Measurements from ENCODE around the gene NOS2.
"Not testable (repeated sequence)": the region's sequence is repeated elsewhere in the genome, so short reads cannot be mapped to it uniquely, and the experiment has no call there.

NOS2 gene

GRCh38 chr17:27760069-27760885, 40.1 kb downstream of the NOS2 start:
- no peaks in the 10 kb centered on the region for H3K36me3 ChIP-seq (ENCODE audit: control insufficient read depth, insufficient read depth, low read length)

DNA sequence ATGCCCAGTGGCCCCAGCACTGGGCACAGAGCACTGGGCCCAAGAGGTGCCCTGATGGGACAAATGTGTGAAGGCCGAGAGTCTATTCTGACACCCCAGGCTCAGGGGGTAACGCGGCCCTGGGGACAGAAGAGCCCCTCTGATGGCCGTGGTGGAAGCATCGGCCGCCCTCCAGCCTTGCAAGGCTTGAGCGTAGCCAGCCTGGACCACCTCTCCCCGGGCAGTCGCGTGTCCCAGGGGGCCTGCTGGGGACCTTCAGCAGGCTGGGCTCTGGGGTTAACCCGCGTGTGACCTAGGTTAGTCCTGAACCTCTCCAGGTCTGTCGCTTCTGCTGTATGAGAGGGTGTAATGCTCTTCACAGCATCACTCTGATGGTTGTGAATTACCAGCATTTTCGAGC, 40.8 kb downstream of the NOS2 start:
- H3K36me3 ChIP-seq (ENCODE audit: control insufficient read depth, insufficient read depth, low read length): no peaks in the 10 kb centered on the region
- no peak overlapping the region for H3K4me3 ChIP-seq (ENCODE audit: low read depth, low read length)

More at GRCh38 chr17:27760069-27760885, 40.1 kb downstream of the NOS2 start:
- Histone ChIP-seq H3K27me3 (ENCODE audit: control insufficient read depth, insufficient read depth, low read length) (no peaks in the 10 kb centered on the region), H3K9me3 (ENCODE audit: control insufficient read depth, insufficient read depth, low read length) (no peaks in the 10 kb centered on the region), H3K4me3 (ENCODE audit: low read depth, low read length) (no peak overlapping the region), H3K9ac (ENCODE audit: low read depth, low read length) (no peak overlapping the region), H3K4me1 (ENCODE audit: control insufficient read depth, insufficient read depth, low read length) (no peaks in the 10 kb centered on the region)

GRCh38 chr17:27756467-27757371, 43.6 kb downstream of the NOS2 start:
- no peaks in the 10 kb centered on the region for H3K9me3 ChIP-seq (ENCODE audit: control insufficient read depth, insufficient read depth, low read length)
- H3K4me3 ChIP-seq (ENCODE audit: low read depth, low read length): no peak overlapping the region
- H3K27me3 ChIP-seq (ENCODE audit: control insufficient read depth, insufficient read depth, low read length): no peaks in the 10 kb centered on the region
- no peaks in the 10 kb centered on the region for H3K36me3 ChIP-seq (ENCODE audit: control insufficient read depth, insufficient read depth, low read length)
- no peaks in the 10 kb centered on the region for H3K4me1 ChIP-seq (ENCODE audit: control insufficient read depth, insufficient read depth, low read length)
- H3K9ac ChIP-seq (ENCODE audit: low read depth, low read length): no peak overlapping the region

More for the DNA sequence above, 40.8 kb downstream of the NOS2 start:
- H3K9ac ChIP-seq (ENCODE audit: low read depth, low read length): no peak overlapping the region
- no peaks in the 10 kb centered on the region for H3K27me3 ChIP-seq (ENCODE audit: control insufficient read depth, insufficient read depth, low read length)
- no peaks in the 10 kb centered on the region for H3K9me3 ChIP-seq (ENCODE audit: control insufficient read depth, insufficient read depth, low read length)
- H3K4me1 ChIP-seq (ENCODE audit: control insufficient read depth, insufficient read depth, low read length): no peaks in the 10 kb centered on the region

- Histone ChIP-seq H3K36me3 (ENCODE audit: control insufficient read depth, insufficient read depth, low read length) (no peaks in the 10 kb centered on the region), H3K9me3 (ENCODE audit: control insufficient read depth, insufficient read depth, low read length) (no peaks in the 10 kb centered on the region), H3K9ac (ENCODE audit: low read depth, low read length) (no peak overlapping the region), H3K4me1 (ENCODE audit: control insufficient read depth, insufficient read depth, low read length) (no peaks in the 10 kb centered on the region), H3K27me3 (ENCODE audit: control insufficient read depth, insufficient read depth, low read length) (no peaks in the 10 kb centered on the region), H3K4me3 (ENCODE audit: low read depth, low read length) (no peak overlapping the region)
These were observed 44.4 kb downstream of the NOS2 start for GRCh38 chr17:27755706-27756466.

GRCh38 chr17:27754549-27754948, 45.8 kb downstream of the NOS2 start:
- Histone ChIP-seq H3K9ac (ENCODE audit: low read depth, low read length) (no peak overlapping the region), H3K4me3 (ENCODE audit: low read depth, low read length) (no peak overlapping the region), H3K27me3 (ENCODE audit: control insufficient read depth, insufficient read depth, low read length) (no peaks in the 10 kb centered on the region), H3K4me1 (ENCODE audit: control insufficient read depth, insufficient read depth, low read length) (no peaks in the 10 kb centered on the region), H3K36me3 (ENCODE audit: control insufficient read depth, insufficient read depth, low read length) (no peaks in the 10 kb centered on the region), H3K9me3 (ENCODE audit: control insufficient read depth, insufficient read depth, low read length) (no peaks in the 10 kb centered on the region)

- not testable (repeated sequence) for H3K36me3 ChIP-seq (ENCODE audit: control insufficient read depth, insufficient read depth, low read length); H3K27me3 ChIP-seq (ENCODE audit: control insufficient read depth, insufficient read depth, low read length); H3K4me3 ChIP-seq (ENCODE audit: low read depth, low read length); H3K9me3 ChIP-seq (ENCODE audit: control insufficient read depth, insufficient read depth, low read length); H3K4me1 ChIP-seq (ENCODE audit: control insufficient read depth, insufficient read depth, low read length); H3K9ac ChIP-seq (ENCODE audit: low read depth, low read length)
These were observed 46.6 kb downstream of the NOS2 start for GRCh38 chr17:27753726-27754125.

DNA sequence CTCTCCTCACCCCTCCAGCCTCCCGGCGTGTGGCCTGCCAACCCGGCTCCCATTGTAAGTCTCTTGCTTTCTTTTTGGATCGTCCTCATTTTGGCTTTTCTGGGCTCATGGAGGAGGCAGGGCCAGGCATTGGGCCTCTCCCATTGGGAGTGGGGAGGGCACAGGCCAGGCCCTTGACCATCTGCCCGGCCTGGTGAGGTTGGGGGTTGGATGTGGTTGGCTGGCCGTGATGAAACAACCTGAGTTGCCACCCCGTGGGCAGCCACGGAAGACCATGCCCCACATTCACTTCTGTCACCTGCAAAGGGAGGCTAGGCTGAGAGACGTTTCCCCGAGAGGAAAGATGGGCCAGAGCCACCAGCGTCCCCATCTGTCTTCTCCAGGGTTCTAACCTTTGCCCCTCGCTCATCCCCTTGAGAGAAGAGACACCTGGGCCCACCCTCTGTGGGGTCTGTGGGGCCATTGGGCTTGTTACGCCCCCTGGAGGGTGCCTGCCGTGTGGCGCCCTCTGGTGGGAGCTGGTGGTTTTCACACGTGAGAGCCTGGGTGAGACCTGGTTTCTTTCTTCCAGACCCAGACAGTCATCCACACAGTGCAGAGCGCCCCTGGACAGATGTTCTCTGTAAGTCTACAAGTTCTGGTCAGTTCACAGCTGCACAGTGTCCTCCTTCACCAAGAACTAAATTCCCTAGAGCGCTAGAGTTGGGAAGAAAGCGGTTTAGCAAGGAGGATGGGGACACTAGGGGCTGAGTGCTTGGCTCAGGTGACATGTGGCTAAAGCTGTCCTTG, 47.3 kb downstream of the NOS2 start:
- not testable (repeated sequence) for H3K36me3 ChIP-seq (ENCODE audit: control insufficient read depth, insufficient read depth, low read length); H3K4me1 ChIP-seq (ENCODE audit: control insufficient read depth, insufficient read depth, low read length); H3K9ac ChIP-seq (ENCODE audit: low read depth, low read length); H3K4me3 ChIP-seq (ENCODE audit: low read depth, low read length); H3K9me3 ChIP-seq (ENCODE audit: control insufficient read depth, insufficient read depth, low read length); H3K27me3 ChIP-seq (ENCODE audit: control insufficient read depth, insufficient read depth, low read length)

DNA sequence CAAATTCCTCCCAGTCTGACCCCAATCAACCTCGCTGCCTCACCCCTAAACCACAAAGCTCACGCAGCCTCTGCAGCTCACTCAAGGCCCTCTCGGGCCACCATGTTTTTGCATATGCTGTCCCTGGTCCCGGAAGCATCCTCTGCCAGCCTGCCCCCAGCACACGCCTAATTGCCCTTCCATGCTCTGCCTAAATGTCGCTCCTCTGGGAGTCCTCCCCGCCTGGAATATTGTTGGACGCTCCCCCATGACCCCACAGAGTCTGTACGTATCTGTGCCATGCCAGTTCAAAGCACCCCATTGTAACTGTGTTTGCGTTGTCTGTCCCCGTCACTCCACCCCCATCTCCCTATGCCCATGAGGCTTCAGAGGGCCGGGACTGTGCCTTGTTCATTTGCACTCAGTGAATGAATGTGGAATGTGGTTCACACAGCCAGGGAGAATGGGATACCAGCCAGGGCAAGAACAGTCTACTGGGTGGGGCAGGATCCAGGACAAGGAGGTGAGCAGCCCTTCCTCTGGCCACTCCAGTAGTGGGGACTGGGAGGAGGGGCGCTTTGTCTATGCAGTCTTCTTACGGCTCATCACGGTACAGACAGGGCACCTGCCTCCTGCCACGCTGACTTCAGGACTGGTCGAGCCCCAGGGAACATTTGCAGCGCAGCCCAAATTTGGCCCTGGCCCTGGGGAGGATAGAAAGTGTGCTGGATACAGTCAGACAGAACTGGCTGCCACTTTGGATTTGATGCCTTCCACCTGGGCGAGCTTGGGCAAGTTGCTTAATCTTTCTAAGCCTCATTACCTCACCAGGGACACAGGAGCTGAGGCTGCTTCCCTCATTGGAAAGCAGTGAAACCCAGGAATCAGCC, 48.5 kb downstream of the NOS2 start:
- Histone ChIP-seq H3K4me1 (ENCODE audit: control insufficient read depth, insufficient read depth, low read length) (no peaks in the 10 kb centered on the region), H3K36me3 (ENCODE audit: control insufficient read depth, insufficient read depth, low read length) (no peaks in the 10 kb centered on the region), H3K4me3 (ENCODE audit: low read depth, low read length) (no peak overlapping the region), H3K9ac (ENCODE audit: low read depth, low read length) (no peak overlapping the region), H3K9me3 (ENCODE audit: control insufficient read depth, insufficient read depth, low read length) (no peaks in the 10 kb centered on the region), H3K27me3 (ENCODE audit: control insufficient read depth, insufficient read depth, low read length) (no peaks in the 10 kb centered on the region)

GRCh38 chr17:27751166-27751565, 49.2 kb downstream of the NOS2 start:
- Histone ChIP-seq H3K9ac (ENCODE audit: low read depth, low read length) (no peak overlapping the region), H3K4me1 (ENCODE audit: control insufficient read depth, insufficient read depth, low read length) (no peaks in the 10 kb centered on the region), H3K9me3 (ENCODE audit: control insufficient read depth, insufficient read depth, low read length) (no peaks in the 10 kb centered on the region), H3K27me3 (ENCODE audit: control insufficient read depth, insufficient read depth, low read length) (no peaks in the 10 kb centered on the region), H3K4me3 (ENCODE audit: low read depth, low read length) (no peak overlapping the region), H3K36me3 (ENCODE audit: control insufficient read depth, insufficient read depth, low read length) (no peaks in the 10 kb centered on the region)

DNA sequence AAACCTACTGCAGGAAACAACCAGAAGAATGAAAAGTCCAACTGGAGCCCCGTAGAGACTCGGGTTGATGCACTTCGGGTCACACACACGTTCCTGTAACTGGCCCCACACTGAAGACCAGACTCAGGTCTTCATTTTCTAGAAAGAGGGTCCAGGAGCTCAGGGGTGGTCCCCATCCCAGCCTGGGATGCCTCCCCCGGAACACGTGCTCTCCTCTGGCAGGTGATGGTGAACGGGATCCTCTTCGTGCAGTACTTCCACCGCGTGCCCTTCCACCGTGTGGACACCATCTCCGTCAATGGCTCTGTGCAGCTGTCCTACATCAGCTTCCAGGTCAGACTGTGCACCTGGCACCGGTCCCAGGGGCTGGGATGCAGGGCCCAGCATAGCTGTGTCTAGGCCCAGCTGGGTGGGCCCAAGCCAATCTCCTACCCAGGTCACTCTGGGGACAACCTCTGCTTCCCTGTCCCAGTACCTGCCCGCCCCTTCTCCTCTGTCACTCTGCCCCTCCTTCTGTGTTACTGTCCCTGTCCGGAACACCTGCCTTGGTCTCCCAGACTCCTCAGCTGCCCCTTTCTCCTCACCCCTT, 50.7 kb downstream of the NOS2 start:
- not testable (repeated sequence) for H3K4me3 ChIP-seq (ENCODE audit: low read depth, low read length); H3K9me3 ChIP-seq (ENCODE audit: control insufficient read depth, insufficient read depth, low read length); H3K4me1 ChIP-seq (ENCODE audit: control insufficient read depth, insufficient read depth, low read length); H3K9ac ChIP-seq (ENCODE audit: low read depth, low read length); H3K36me3 ChIP-seq (ENCODE audit: control insufficient read depth, insufficient read depth, low read length); H3K27me3 ChIP-seq (ENCODE audit: control insufficient read depth, insufficient read depth, low read length)
